Erythroblast (primary cell): ENCODE results near the gene AMER1.

Experiments used
- GATA1 ChIP-seq: IDR thresholded peaks from 2 replicates; pipeline ENCODE4 v1.6.1; 2011; ENCODE audit warnings: low read depth, mild to moderate bottlenecking, control low read depth, low read length, moderate library complexity
- POLR2A ChIP-seq: IDR thresholded peaks from 2 replicates; pipeline ENCODE4 v1.6.1; 2011; ENCODE audit warnings: mild to moderate bottlenecking, low read length

DNA sequence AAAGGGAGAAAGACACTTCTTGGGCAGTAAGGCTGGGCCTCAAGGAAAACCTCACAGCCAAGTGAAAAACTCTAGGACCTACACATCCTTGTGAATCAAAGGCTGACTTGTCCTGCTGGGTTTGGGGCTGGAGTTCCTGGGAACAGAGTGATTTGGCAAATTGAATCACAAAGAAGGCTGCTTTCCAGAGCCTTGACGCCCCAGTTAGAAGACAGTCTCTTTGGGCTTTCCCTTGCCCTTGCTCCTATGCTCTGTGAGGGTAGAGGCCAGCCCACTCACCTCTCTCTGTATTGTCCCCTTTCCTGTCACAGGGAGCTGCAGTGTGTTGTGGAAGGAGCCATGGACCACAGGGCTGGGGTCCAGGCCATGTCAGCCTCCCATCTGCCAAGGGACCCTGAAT is 9.6 kb downstream of the AMER1 start:
- no peak for TF ChIP-seq POLR2A
- TF ChIP-seq GATA1 = no peak
